Suprapubic skin (tissue), 3 donors: ENCODE results near the gene RGS6.

ENCODE experiments used
- CTCF ChIP-seq, 2 donors: fragments of 200-600 bp in 1 of 2; fragments of 450-650 bp in 1 of 2; sonication (generic) in 1 of 2; IDR thresholded peaks; one replicate each; pipeline ENCODE4 v1.5.1; 2016 to 2019; ENCODE audit warnings: antibody characterized with exemption in 2 of 2, mild to moderate bottlenecking in 1 of 2, moderate library complexity in 1 of 2
- EP300 ChIP-seq: sonication (generic); formaldehyde crosslinking; IDR thresholded peaks from one replicate; pipeline ENCODE4 v1.6.1; 2017; ENCODE audit warnings: antibody characterized with exemption
- POLR2A ChIP-seq, 2 donors: fragments of 450-650 bp; IDR thresholded peaks; one replicate each; pipeline ENCODE4 v1.6.1; 2017; ENCODE audit warnings: antibody characterized with exemption in 2 of 2, mild to moderate bottlenecking in 2 of 2, moderate library complexity in 2 of 2

GRCh38 chr14:72254937-72255472 is 322.8 kb downstream of the RGS6 start:
- TF ChIP-seq CTCF (IDR thresholded peaks at IDR 0.05) (no peak), POLR2A (IDR thresholded peaks at IDR 0.05) (no peak), EP300 (no peak)
